Stimulated activated CD4-positive, alpha-beta T cell treated with anti-CD3 and anti-CD28 coated beads, Interleukin-12 subunit alpha, Interleukin-12 subunit beta, amount 100 ng/mL, for 4 hours (primary cell): ENCODE results near the gene SEPTIN11.
A peak's percentile ranks its signal among the peaks of the same experiment; 100 is the strongest.

Experiments used
- DNase-seq: peaks from one replicate; pipeline ENCODE4 v3.0.0-alpha.2; 2020

The SEPTIN11 gene

GRCh38 chr4:76981644-76982043 is 32.1 kb downstream of the SEPTIN11 start:
- no peak for DNase-seq

DNA sequence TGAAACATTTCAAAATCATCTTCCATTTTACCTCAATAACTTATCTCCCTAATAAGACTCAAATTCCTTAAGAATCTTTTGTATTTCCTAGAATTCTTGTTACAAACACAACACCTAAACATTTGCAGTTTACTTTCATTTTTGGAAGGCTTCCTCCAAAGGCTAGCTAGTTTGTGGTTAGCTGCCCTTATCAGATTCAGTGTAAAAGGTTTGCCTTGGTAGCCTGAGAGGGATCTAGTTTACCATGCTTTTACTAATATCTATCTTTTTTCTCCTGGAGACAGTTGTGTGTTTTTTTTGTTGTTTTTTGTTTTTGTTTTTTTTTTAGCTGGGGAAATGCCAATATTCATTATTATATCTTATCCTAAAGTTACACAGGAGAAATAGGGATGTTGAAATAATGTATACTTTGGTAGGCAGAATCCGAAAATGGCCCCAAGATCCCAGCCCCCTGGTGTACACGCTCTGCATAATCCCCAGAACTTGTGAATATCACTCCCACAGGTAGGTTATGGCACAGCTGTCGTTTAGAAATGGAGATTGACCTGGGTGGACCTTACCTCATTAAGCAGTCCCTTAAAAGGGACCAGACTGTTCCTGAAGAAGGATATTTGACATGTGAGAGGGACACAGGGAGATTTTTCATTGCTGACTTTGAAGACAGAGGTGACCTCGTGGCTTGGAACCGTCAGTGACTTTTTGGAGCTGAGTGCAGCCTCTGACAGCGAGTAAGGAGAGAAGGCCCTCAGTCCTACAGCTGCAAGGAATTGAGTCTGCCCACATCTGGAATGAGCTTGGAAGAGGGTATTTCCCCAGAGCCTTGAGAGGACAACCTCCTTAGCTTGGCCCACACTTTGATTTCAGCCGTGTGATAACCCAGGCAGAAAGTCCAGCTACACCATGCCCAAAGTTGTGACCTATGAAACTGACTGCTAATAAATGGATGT is 33.4 kb downstream of the SEPTIN11 start:
- DNase-seq = no peak

GRCh38 chr4:76984127-76984526 is 34.6 kb downstream of the SEPTIN11 start:
- DNase-seq = no peak

GRCh38 chr4:76984788-76985211 is 35.2 kb downstream of the SEPTIN11 start:
- DNase-seq = no peak

GRCh38 chr4:76987153-76987591 is 37.6 kb downstream of the SEPTIN11 start:
- DNase-seq = no peak

DNA sequence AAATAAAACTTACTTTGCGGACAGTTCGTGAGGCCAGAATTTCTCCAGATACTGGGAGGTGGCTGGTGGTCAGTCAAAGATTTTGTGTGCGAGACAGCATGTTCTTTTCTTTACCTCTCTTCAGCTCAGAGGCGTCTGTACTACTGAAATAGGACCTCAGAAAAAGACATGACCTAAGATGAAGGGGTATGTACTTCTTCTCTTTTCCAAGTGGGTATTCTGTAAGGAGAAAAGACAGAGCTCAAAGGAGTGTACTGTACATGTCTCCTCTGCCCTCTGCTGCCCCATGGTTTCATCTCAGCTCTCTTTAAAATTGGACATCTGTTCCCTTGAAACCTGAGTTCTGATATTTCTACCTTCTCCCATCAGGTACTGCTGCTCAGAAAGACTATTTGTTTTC is 38.1 kb downstream of the SEPTIN11 start:
- no peak for DNase-seq

GRCh38 chr4:76989391-76990061 is 40.0 kb downstream of the SEPTIN11 start:
- peak; percentile 10 for DNase-seq

GRCh38 chr4:76990288-76991080 is 40.9 kb downstream of the SEPTIN11 start:
- DNase-seq = no peak

DNA sequence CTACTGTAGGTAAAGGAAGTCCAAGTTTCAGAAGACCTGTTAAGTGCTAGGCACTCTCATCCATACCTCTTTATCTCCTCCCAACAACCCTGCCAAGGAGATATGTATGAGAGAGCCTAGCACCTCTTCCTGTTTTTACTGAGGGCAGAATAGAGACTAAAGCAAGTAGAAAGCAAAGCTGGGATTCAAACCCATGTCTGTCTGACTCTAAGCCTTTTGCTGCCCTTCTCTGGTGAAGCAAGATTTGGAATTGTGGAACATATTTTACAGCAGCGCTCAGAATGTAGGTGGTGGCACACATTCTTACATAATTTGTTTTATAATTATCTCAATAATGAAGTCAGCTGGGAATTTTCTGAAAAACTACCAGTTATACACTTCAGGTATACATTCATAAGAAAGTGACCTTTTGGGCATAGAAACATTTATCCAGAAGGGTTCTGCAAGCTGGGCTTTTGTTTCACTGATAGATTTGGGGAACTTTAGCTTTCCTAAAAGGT is 41.7 kb downstream of the SEPTIN11 start:
- DNase-seq = no peak

DNA sequence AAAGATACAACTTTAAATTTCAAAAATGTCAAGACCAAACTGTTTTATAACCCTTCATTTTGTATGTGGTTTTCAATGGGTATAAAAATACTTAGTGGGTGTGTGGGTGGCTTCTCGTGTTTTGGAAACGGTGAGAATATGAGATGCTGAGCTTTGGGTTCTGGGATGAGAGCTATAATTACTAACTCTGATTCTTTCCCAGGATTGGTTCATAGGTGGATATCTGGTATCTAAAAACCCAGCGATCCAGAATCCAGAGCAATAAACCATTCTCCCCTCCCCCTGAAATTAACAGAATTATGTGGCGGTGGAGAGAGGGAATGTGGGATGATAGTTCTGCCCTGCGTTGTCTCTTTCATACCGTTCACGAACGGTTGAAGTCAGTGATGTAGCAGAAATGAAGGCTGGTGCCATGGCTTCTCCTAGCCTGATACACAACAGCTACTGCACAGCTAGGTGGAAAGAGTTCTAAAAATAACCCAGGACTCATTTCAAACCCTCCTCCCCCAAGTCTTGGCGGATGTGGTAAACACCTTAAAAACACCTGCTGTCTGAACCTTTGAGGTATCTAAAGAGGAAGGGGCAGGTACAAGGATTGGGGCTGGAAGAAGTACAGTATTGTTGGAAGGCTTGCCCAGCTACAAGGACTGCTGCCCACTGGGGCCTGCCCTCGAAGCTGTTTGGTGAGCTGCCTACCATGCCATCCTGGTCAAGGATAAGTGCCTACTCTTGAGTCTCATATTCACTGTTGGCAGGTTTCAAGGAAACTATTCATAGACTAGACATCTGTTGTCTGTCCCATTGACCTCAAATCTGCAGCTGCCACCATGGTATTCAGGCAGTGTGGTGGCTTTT is 44.5 kb downstream of the SEPTIN11 start:
- peak; percentile 8 for DNase-seq

- DNase-seq = no peak
These were observed 46.2 kb downstream of the SEPTIN11 start for GRCh38 chr4:76995776-76996175.

DNA sequence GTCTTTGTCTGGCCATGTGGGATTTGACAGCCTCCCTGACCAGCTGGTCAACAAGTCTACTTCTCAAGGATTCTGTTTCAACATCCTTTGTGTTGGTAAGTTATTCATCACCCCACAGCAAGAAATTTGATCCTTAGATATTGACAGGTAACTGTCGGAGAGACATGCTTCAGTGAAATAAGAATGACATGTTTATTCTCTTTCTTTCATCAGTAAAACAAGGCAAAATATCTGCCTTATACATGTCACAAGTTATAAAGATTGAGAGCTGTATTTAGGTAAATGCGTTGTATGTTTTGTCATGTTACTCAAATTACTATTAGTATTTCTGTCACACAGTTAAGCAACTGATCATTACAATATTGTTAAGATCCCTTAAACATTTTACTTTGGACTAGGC is 46.9 kb downstream of the SEPTIN11 start:
- no peak for DNase-seq

- DNase-seq = no peak
These were observed 47.5 kb downstream of the SEPTIN11 start for GRCh38 chr4:76997077-76997476.

DNA sequence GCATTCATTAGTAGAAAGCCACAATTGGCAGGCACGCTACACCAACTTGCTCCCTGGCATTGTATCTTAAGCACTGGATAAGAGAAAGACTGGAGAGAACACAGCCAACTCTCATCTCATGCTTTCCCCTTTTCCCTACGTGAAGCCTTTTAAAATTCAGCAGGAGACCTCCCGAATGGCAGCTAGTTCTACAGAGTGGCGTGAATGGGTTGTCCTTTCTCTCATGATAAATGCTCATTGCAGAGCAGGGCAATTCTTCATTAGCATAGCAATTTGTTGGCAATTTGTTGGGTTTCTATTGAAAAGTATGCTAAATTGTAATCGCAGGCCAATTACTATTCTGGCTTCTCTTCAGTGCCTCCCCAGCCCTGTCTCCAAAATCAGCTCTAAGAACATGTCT is 48.0 kb downstream of the SEPTIN11 start:
- no peak for DNase-seq

DNA sequence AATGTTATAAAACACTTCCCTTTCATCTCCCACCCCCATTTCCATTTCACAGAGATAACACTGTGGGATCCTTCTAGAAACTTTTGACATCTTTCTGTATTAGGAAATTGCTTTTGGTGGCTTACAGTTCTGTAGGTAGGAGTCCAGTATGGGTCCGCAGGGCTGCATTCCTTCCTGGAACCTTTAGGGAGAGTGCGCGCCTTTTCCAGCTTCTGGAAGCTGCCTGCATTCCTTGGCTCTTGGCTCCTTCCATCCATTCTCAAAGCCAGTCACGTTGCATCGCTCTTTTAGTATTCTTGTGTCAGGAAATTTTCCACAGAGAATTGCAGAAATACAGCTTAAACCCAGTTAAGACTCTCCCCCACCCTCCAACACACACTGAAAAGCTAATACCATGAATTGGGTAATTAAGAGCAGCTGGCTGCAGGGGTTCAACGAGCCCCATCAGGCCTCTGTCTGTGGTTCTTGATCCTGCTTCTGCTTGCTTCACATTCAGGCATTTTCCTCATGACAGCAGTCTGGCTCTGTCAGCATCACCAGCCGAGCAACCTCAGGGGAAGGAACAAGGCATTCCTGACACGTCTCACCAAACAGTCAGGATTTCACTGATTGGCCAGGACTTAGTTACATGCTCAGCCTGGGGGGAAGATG is 48.8 kb downstream of the SEPTIN11 start:
- no peak for DNase-seq
